Activated naive CD4-positive, alpha-beta T cell treated with anti-CD3 and anti-CD28 coated beads, Interleukin-2, amount 10 ng/mL, durations not matched to agents 7 days and 5 days (primary cell): ENCODE results near the gene TRPM2.
A peak's percentile ranks its signal among the peaks of the same experiment; 100 is the strongest.

ENCODE experiments used
- CTCF ChIA-PET: fragments of 350-600 bp; sonication (Branson Sonifier 250); formaldehyde crosslinking; loops from one replicate; lab custom pipeline; 2021; ENCODE audit warnings: antibody characterized with exemption; lab: Charles Lee
- DNase-seq: peaks from one replicate; pipeline ENCODE4 v3.0.0-alpha.2; 2020
- H3K27ac Mint-ChIP-seq: one replicate; pipeline ENCODE4 v1.8.0; 2021; ENCODE audit warnings: mild to moderate bottlenecking, moderate library complexity, mixed read lengths
- H3K27me3 Mint-ChIP-seq: one replicate; pipeline ENCODE4 v1.8.0; 2021; ENCODE audit warnings: mild to moderate bottlenecking, mixed read lengths
- H3K36me3 Mint-ChIP-seq: one replicate; pipeline ENCODE4 v1.8.0; 2021; ENCODE audit warnings: mixed read lengths
- H3K4me1 Mint-ChIP-seq: one replicate; pipeline ENCODE4 v1.8.0; 2021; ENCODE audit warnings: mixed read lengths
- H3K4me3 Mint-ChIP-seq: one replicate; pipeline ENCODE4 v1.8.0; 2021; ENCODE audit warnings: mild to moderate bottlenecking, moderate library complexity, mixed read lengths
- H3K9me3 Mint-ChIP-seq: one replicate; pipeline ENCODE4 v1.8.0; 2021; ENCODE audit warnings: mixed read lengths

TRPM2 gene

DNA sequence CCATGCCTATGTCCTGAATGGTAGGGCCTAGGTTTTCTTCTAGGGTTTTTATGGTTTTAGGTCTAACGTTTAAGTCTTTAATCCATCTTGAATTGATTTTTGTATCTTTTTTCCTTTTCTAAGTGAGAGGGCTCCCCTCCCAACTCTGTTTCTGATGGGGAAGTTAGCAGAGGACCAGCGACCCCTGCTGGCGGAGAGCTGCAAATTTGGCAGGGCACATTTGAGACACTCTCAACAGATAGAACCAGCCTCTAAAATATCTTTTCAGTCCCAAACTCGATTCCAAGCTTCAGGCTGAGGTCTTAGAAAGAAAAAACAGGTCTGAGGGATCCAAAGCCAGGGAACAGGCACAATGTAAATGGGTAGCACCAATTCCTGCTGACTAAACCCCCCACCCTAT, 134.4 kb downstream of the TRPM2 start:
- peaks cover 15% of the 10 kb centered on the region for H3K9me3 Mint-ChIP-seq
- CTCF ChIA-PET: interaction anchor here (0.7 to 1.6 kb wide), 3 partner anchors 9 to 305 kb away, joined by 3 read pairs; no protein-coding TSS in a partner anchor
- H3K27me3 Mint-ChIP-seq: peaks cover 59% of the 10 kb centered on the region
- DNase-seq: peak; percentile 75
- H3K27ac Mint-ChIP-seq: no peak overlapping the region
- peaks cover 10% of the 10 kb centered on the region for H3K36me3 Mint-ChIP-seq
- H3K4me3 Mint-ChIP-seq: no peak overlapping the region
- peaks cover 11% of the 10 kb centered on the region for H3K4me1 Mint-ChIP-seq

DNA sequence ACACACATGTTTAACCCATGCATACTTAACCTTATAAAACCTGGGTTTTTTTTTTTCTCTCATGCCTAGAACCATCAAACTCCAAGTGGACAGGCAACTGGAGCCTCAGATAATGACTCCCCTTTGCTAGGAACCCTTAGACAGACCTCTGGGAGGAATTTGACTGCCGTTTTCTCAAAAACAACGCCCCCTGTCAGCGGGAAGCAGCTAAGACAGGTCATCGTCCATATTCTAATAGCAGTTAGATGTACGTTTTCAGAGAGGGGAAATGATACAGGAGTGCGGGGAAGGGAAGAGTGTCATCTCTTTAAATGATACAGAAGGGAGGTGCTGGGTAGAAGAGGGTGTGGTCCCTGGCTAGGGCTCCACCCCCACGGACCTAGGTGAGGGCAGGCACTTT, 136.5 kb downstream of the TRPM2 start:
- Mint-ChIP-seq H3K9me3 (peaks cover 23% of the 10 kb centered on the region), H3K4me1 (peaks cover 11% of the 10 kb centered on the region), H3K27ac (no peak overlapping the region), H3K27me3 (peaks cover 49% of the 10 kb centered on the region), H3K4me3 (no peak overlapping the region), H3K36me3 (peaks cover 14% of the 10 kb centered on the region)
- DNase-seq: no peak
- CTCF ChIA-PET: interaction anchor here (0.7 to 1.6 kb wide), 4 partner anchors 12 to 761 kb away, joined by 3 to 4 read pairs (median 4); no protein-coding TSS in a partner anchor

DNA sequence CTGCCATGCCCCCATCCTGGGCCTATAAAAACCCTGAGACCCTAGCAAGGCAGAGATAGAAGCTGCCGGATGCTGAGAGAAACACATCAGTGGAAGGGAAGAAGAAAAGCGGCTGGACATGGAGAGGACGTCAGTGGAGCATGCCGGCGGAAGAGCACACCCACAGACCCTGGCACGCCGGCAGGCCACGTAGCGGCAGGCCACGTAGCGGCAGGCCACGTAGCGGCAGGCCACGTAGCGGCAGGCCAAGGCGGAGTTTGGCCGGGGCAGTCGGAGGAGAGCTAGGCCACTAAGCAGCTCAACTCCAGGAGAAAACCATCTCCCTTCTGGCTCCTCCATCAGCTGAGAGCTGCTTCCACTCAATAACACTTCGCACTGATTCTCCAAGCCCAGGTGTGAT, 137.0 kb downstream of the TRPM2 start:
- CTCF ChIA-PET: interaction anchor here (1.2 to 1.6 kb wide), 3 partner anchors 12 to 406 kb away, joined by 3 to 4 read pairs (median 4); no protein-coding TSS in a partner anchor
- H3K4me3 Mint-ChIP-seq: no peak overlapping the region
- no peak overlapping the region for H3K27ac Mint-ChIP-seq
- H3K4me1 Mint-ChIP-seq: peaks cover 11% of the 10 kb centered on the region
- peaks cover 14% of the 10 kb centered on the region for H3K36me3 Mint-ChIP-seq
- DNase-seq: no peak
- H3K27me3 Mint-ChIP-seq: peaks cover 49% of the 10 kb centered on the region
- peaks cover 23% of the 10 kb centered on the region for H3K9me3 Mint-ChIP-seq

DNA sequence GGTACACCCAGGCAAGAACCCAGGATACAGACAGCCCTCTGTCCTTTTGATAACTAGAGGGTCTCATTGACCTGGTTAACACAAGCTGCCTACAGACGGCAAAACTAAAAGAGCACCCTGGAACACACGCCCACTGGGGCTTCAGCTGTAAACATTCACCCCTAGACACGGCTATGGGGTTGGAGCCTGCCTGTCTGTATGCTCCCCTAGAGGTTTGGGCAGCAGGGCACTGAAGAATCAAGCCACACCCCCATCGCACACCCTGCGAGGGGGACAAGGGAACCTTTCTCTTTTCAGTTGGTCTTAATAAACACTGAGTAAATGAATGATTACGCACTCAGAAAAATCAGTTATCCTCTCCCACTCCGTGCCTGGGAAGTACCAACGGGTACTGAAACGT, 137.4 kb downstream of the TRPM2 start:
- Mint-ChIP-seq H3K4me1 (peaks cover 11% of the 10 kb centered on the region), H3K36me3 (peaks cover 14% of the 10 kb centered on the region), H3K9me3 (peaks cover 23% of the 10 kb centered on the region), H3K27ac (no peak overlapping the region), H3K27me3 (peaks cover 49% of the 10 kb centered on the region), H3K4me3 (no peak overlapping the region)
- CTCF ChIA-PET: interaction anchor here (1.6 kb wide), 1 partner anchor 11 kb away, joined by 4 read pairs; no protein-coding TSS in a partner anchor
- no peak for DNase-seq
